Stimulated activated CD8-positive, alpha-beta memory T cell treated with anti-CD3 and anti-CD28 coated beads, Interleukin-4, amount 100 ng/mL, for 48 hours (primary cell): ENCODE results near the gene ZFYVE16.
"Not testable (repeated sequence)": the region's sequence is repeated elsewhere in the genome, so short reads cannot be mapped to it uniquely, and the experiment has no call there.

ENCODE experiments used
- DNase-seq: peaks from one replicate; pipeline ENCODE4 v3.0.0-alpha.2; 2020

Gene ZFYVE16

DNA sequence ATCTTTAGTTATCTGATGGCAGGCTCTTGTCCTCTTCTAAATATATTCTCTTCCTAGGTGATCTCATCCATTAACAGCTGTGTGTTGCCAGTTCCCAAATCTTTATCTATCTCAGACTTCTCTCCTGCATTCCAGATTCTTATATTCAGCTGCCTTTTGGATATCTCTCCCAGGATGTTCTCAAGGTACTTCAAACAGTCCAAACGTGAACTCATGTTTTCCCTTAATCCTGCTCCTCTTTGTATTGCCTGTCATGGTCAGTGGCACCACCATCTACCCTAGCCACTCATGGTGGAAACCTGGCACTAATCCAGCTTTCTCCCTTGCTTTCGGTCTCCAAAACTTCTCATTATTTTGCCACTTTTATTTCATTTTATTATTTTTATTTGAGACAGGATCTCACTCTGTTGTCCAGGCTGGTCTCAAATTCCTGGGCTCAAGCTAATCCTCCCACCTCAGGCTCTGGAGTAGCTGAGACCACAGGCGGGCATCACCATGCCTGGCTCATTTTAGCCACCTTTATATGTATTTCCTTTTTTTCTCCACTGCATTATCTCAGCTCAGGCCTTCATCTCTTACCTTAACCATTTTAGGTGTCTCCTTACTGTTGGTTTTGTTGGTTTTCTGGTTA lies 3.8 kb downstream of the ZFYVE16 start:
- no peak for DNase-seq

DNA sequence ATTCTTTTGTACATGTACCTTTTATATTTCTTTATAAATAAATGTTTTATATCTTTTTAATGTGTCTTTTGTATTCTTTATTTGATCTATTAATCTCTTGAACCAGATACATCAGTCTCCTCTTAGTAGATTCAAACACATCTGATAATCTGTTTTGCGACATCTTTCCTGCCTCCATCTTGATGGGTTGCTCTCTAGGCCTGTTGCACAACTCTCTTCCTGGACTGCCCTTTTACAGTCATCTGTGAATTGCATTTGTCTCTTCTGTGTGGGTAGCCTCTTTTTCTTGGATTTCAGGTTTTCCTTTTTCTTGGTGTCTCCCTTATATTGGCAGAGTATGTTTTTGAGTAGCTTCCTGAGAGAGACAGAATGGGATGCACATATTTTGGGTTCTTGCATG lies 6.2 kb downstream of the ZFYVE16 start:
- no peak for DNase-seq

DNA sequence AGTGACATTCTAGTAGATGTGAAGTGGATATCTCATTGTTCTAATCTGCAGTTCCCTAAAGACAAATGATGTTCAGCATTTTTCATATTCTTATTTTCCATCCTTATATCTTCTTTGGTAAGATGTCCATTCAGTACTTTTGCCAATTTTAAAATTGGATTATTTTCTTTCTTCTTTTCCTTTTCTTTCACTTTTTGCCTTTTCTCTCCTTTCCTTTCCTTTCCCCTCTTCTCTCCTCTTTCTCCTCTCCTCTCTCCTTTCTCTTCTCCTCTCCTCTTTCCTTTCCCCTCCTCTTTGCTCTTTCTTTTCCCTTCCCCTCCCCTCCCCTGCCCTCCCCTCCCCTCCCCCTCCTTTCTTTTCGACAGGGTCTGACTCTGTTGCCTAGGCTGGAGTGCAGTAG lies 10.1 kb downstream of the ZFYVE16 start:
- DNase-seq: no peak

DNA sequence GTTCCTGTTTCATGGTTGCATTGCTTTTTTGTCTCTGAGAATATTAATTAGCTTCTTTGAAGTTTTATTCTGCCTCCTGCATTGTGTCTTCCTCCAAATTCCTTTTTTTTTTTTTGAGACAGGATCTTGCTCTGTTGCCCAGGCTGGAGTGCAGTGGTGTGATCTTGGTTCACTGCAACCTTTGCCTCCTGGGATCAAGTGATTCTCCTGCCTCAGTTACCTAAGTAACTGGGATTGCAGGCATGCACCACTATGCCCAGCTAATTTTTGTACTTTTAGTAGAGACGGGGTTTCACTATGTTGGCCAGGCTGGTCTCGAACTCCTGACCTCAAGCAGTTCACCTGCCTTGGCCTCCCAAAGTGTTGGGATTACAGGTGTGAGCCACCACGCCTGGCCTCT lies 16.5 kb downstream of the ZFYVE16 start:
- DNase-seq: not testable (repeated sequence)

DNA sequence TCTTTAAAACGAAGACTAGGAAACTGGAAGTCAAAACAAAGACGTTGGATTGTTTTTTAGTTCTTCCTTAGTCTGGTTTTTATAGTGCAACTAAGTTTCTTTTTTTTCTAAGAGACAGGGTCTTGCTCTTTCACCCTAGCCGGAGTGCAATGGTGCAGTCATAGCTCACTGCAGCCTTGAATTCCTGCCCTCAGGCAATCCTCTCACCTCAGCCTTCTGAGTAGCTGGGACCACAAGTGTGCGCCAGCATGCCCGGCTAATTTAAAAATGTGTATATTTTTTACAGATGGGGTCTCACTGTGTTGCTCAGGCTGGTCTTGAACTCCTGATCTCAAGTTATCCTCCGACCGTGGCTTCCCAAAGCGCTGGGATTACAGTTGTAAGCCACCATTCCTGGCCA lies 27.6 kb downstream of the ZFYVE16 start:
- no peak for DNase-seq

DNA sequence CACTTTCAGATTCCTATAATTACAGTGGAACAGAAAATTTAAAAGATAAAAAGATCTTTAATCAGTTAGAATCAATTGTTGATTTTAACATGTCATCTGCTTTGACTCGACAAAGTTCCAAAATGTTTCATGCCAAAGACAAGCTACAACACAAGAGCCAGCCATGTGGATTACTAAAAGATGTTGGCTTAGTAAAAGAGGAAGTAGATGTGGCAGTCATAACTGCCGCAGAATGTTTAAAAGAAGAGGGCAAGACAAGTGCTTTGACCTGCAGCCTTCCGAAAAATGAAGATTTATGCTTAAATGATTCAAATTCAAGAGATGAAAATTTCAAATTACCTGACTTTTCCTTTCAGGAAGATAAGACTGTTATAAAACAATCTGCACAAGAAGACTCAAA lies 29.5 kb downstream of the ZFYVE16 start:
- no peak for DNase-seq

DNA sequence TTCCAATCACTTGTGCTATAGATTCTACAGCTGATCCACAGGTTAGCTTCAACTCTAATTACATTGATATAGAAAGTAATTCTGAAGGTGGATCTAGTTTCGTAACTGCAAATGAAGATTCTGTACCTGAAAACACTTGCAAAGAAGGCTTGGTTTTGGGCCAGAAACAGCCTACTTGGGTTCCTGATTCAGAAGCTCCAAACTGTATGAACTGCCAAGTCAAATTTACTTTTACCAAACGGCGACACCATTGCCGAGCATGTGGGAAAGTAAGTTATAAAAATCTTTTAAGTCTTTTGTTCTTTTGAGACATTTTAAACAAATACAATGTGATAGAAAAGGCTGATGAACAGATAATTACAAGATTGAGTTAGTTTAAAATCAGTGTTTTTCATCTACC lies 30.9 kb downstream of the ZFYVE16 start:
- DNase-seq: no peak

DNA sequence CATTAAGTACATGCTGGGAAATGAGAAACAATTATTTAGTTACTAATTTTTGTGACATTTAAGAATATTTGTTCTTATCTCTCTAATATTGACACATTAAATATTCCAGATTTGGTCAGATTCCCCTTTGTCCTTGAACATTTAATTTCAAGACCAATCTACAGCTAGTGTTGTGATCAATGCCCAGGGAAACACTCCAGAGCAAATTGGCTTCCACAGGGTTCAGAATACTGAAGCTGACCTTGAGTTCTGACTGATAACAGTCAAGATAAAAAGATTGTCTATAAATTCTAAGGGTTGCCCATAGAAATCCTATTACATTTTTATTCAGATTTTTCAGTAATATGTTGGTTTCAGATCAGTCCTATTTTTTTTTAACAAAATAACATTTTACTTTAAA lies 31.3 kb downstream of the ZFYVE16 start:
- DNase-seq: no peak

DNA sequence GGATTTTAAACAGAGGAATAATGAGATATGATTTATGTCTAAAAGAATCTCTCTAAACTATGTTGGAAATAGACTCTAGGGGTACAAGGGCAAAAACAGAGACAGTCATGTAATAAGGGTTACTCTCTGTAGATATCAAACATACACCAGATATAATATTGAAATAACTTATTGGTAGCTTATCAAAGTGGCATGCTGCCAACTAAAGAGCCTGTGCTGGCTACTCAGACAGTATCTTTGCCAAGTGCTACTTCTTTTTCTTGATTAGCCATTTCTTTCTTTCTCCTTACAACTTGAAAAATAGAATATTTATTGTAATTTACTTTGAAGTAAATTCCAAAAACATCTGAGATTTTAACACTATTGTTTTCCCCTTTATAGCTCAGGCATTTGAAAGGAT lies 34.9 kb downstream of the ZFYVE16 start:
- no peak for DNase-seq

DNA sequence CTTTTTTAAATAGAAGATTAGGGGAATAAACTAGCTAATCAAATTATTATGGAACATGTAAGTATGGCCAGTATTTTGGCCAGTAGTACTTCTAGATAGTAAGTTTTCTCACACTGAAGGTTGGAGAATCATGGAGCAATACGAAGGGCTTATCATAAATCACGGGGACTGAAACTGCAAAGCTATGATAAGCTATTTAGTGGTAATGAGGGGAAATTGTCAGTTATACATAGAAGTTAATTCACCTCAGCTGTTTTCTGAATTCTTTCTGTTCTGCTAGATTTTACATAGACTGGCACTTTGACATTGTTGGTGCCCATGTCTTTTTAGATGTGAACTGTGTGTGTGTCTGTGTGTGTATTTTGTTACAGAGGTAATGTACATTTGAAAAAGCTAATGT lies 45.5 kb downstream of the ZFYVE16 start:
- no peak for DNase-seq

DNA sequence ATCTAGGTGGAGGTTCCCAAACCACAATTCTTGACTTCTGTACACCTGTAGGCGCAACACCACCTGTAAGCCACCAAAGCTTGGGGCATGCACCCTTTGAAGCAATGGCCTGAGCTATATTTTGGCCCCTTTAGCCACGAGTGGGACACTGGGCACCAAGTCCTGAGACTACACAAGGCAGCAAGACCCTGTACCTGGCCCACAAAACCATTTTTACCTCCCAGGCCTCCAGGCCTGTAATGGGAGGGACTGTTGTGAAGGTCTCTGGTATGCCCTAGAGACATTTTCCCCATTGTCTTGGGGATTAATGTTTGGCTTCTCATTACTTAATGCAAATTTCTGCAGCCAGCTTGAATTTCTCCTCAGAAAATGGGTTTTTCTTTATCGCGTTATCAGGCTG lies 55.4 kb downstream of the ZFYVE16 start:
- no peak for DNase-seq

DNA sequence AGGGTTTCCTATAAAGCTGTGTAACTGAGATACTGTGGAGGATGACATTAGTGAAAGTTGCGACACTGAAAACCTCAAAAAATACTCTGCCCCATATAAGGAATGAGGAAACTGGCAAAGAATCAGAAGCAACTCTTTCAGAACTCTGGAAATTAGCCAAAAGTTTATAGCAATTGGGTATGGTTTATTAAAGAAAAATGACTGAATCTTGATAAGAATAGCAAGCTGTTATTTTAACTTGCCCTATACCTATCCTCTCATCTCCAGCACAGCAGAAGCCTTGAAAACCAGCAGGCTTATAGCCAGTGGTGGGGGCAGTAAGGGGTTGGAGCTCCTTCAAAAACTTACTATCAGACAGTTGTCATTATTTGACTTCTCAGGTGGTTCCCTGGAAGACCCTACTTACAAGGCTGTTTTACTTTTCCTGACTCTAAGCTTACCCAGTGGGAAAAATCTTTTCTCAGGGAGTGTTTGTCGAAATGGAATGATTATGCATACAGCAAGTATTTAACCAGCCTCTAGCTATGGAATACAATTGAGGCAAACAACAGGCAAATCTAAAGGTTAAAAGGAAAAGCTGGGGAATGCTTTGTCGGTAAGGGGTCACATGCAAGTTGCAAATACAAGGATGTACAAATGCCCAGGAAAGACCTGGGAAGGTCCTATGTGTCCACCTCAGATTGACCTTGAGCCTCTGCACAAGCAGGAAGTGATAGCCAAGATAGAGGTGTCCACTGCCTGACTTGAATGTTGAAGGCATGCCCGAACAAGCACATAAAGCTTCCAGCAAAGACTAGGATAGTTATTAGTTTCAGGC lies 59.0 kb downstream of the ZFYVE16 start:
- DNase-seq: no peak

DNA sequence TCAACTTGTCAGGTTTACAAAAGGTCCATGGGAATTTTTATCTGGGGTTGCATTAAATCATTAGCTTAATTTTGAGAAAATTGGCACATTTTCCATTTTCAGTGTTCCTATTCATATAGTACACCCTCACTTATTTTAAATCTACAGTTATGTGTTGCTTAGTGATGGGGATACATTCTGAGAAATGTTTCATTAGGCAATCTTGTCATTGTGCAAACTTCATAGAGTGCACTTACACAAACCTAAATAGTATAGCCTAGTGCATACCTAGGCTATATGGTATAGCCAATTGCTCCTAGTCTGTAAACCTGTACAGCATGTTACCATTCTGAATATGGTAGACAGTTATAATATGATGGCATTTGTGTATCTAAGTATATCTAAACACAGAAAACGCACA lies 60.3 kb downstream of the ZFYVE16 start:
- no peak for DNase-seq

DNA sequence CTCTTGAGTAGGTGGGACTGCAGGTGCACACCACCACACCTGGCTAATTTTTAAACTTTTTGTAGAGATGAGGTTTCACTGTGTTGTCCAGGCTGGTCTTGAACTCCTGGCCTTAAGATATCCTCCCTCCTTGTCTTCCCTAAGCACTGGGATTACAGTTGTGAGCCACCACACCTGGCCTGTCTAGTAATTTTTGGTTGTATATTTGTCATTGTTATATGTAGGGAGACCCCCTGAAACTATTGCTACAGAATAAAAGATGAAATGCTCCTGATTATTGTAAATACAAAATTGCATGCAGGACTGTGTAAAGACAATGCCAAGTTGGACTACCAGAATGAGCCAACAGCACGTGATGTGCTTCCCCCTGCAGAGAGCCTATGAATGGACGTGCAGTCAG lies 62.8 kb downstream of the ZFYVE16 start:
- DNase-seq: not testable (repeated sequence)

DNA sequence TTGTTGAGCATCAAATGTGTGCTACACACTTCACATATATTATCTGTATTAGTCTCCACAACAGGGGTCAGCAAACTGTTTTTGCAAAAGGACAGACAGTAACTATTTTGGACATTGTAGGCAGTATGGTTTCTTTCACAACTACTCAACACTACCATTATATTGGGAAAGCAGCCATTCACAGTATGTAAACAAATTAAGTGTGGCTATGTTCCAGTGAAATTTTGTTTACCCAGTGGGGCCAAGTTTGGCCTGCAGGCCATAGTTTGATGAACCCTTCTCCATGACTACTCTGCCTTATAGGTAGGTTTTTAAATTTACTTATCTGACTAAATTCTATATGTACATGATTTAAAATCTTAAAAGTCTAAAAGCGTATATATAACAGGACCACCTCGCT lies 67.1 kb downstream of the ZFYVE16 start:
- DNase-seq: no peak

DNA sequence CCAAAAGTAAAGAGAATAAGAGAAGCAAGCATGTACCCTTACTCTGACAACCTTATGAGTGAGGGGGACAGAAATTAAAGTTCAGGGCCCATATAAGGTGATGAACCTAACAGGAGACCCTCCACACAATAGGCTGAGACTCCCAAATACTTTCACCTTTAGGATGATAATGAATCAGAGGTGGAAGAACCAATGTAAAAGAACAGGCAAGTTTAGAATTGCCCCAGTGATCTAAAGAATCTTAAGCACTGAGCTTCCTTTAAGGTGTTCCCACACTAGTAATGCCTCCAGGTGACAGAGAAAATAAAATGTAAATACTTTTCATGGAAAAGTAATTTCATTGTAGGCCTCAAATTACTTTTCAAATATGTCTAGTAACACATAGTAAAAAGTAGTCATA lies 71.8 kb downstream of the ZFYVE16 start:
- DNase-seq: no peak

DNA sequence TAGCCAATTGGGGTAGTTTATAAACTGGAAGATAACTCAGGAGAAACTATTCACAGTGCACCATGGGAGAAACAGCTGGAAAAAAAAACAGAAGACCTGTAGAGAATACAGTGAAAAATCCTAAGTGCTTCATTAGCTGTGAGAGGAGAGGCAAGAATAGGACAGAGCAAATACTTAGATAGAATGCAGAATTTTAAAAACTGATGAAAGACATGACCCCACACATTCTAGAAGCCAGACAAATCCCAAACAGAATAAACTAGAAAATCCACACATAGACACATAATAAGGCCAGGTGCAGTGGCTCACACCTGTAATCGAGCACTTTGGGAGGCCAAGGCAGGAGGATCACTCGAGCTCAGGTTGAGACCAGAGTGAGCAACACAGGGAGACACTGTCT lies 72.5 kb downstream of the ZFYVE16 start:
- DNase-seq: no peak

DNA sequence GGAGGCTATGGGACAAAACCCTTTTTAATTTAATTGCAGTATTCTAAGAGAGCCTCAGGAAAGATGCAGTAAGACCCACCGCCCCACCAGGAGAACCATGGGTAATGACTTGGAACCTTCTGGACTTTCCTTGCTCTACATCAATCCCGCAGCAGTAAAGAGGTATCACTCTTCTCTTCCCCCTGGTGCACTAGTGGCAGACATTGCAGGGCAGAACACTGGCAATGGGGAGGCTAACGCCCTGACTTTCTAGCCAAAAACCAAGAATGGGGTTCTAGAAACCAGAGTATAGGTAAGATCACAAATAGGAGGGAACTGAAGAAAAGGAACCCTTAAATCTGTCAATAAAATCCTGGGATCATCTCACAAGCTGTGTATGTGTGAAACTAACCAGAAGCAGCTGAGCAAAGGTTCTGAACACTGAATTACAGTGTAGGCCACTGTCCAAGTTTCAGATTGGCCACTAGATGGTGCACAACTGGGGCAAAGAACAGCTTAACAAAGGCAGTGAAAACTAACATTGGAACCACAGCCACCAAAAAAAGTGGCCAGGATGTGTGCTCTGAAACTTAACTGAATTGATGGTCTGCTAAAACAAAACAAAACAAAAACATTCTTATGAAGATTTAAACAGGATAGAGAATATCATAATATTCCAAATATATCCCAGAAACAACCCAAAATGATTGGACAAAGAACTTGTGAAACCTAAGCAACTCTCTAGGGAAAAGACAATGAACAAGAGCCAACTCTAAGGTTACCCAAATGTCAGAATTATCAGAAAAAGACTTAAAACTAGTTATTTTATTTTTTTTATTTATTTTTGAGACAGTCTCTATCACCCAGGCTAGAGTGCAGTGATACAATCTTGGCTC lies 73.4 kb downstream of the ZFYVE16 start:
- DNase-seq: peak; percentile 38

DNA sequence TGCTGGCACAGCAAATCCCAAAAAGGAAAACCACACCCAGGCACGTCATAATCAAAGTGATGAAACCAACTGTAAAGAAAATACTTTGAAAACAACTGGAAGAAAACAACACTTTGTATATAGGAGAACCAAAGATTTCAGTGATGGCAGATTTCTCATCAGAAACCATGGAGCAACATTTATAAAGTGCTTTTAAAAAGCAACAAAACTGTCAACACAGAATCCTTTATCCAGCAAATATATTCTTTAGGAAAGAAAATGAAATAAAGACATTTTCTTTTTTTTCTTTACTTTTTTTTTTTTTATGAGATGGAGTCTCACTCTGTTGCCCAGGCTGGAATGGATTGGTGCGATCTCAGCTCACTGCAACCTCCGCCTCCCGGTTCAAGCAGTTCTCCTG lies 74.7 kb downstream of the ZFYVE16 start:
- DNase-seq: no peak

DNA sequence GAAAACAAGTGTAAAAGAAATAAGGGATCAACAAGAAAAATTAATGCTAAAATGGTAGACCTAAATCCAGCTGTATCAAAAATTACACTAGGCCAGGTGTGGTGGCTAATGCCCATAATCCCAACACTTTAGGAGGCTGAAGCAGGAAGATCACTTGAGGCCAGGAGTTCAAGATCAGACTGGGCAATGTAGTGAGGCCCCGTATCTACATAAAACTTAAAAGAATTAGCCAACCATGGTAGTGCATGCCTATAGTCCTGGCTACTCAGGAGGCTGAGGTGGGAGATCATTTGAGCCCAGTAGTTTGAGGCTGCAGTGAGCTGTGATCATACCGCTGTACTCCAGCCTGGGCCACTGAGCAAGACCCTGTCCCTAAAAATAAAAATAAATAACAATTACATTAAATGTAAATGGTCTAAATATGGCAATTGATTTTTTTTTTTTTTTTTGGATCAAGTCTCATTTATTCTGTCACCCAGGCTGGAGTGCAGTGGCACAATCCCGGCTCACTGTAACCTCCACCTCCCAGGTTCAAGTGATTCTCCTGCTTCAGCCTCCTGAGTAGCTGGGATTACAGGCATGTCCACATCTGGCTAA lies 75.9 kb downstream of the ZFYVE16 start:
- DNase-seq: no peak

DNA sequence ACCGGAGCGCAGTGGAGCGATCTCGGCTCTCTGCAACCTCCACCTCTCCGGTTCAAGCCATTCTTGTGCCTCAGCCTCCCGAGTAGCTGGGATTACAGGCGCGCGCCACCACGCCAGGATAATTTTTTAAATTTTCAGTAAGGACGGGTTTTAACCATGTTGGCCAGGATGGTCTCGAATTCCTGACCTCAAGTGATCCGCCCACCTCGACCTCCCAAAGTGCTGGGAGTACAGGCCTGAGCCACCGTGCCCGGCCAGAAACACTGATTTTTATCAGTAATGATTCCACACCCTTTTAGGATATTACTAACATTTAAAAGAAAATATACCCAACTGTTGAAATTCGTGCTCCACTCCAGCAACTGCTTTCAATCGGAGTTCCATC lies 79.6 kb downstream of the ZFYVE16 start:
- no peak for DNase-seq

DNA sequence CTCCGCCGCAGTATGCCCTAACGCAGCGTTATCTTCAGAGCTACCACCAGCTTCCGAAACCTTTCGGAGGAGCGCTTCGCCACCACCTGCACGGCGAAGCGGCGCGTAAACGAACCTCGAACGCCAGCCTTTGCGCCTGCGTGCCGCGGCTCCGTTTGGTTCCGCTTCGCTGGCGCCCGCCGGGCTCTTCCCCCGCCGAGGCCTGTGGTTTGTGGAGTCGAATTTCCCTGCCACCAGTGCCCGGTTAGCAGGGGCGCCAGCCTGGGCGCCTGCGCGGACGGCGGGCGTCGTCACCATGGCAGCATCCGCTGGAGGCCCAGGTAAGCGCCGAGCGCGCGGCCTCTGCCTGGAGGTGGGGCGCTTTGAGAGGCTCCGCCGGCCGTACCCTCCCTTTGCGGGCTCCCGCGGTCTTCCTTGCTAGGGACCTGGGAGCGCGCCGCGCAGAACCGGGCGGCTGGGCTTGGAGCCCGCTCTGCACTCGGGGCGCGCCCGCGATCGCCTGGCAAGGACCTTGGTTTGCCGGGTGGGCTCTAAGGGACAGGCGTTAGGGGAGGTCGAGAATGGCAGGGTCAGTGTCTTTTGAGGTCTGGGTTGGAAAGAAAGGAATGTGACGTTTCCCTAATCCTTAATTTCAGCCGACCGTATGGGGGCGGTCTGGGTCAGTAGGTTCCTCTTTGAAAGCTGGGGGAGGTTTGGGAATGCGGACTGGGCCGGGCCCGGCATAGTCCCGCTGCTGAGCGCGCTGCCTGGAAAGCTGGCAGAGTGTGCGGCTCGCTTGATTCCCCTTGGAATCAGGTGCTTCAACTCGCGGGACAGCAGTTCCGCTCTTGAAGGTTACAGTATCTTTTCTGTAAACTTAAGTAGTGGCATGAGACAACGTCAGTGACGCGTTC lies 80.2 kb downstream of the ZFYVE16 start, which contains the start of gene FAM151B:
Gene FAM151B (plus strand): TSS at position 272 of the 893 bp plus-strand sequence. CDS start 24 bp downstream, at position 296.
- DNase-seq: peak; percentile 80
